Measurements from ENCODE around the gene SLC25A11. TPM values are rescaled to one million over a fixed set of nuclear protein-coding genes. Genes with fewer than 3 reads are reported as not detected.

The SLC25A11 gene
- total RNA-seq, 1 experiment from 2014 or later, result 54.5 TPM

- ChIA-PET CTCF (interaction anchor here (0.7 kb wide), 1 partner anchor 106 kb away, joined by 3 read pairs; no protein-coding TSS in a partner anchor), POLR2A (interaction anchor here (1.5 kb wide), 1 partner anchor 105 kb away, joined by 5 read pairs; no protein-coding TSS in a partner anchor)
- H3K27ac Mint-ChIP-seq (ENCODE audit: low read depth, unreplicated experiment), result no peak overlapping the region
- H3K36me3 Mint-ChIP-seq (ENCODE audit: insufficient read depth, unreplicated experiment), result peaks cover 71% of the 10 kb centered on the region
- TF ChIP-seq CTCF (IDR thresholded peaks at IDR 0.05; ENCODE audit: unreplicated experiment), result no peak
- H3K4me3 Mint-ChIP-seq (ENCODE audit: unreplicated experiment), result no peak overlapping the region
- intact Hi-C loops (cut with micrococcal nuclease), result no loop called here
- DNase-seq (ENCODE audit: unreplicated experiment), result no peak
- H3K9me3 Mint-ChIP-seq (ENCODE audit: unreplicated experiment), result no peaks in the 10 kb centered on the region
- H3K27me3 Mint-ChIP-seq (ENCODE audit: insufficient read depth, unreplicated experiment), result no peaks in the 10 kb centered on the region
- H3K4me1 Mint-ChIP-seq (ENCODE audit: insufficient read depth, unreplicated experiment), result no peaks in the 10 kb centered on the region
- TSS peak; percentile 52 for BruUV-seq (replicated peaks)
These were observed 44.1 kb downstream of the SLC25A11 start for GRCh38 chr17:4895657-4896331.

- intact Hi-C loops (cut with micrococcal nuclease), result no loop called here
- Mint-ChIP-seq H3K27me3 (ENCODE audit: insufficient read depth, unreplicated experiment) (no peaks in the 10 kb centered on the region), H3K4me3 (ENCODE audit: unreplicated experiment) (no peak overlapping the region), H3K4me1 (ENCODE audit: insufficient read depth, unreplicated experiment) (no peaks in the 10 kb centered on the region), H3K36me3 (ENCODE audit: insufficient read depth, unreplicated experiment) (peaks cover 71% of the 10 kb centered on the region), H3K9me3 (ENCODE audit: unreplicated experiment) (no peaks in the 10 kb centered on the region), H3K27ac (ENCODE audit: low read depth, unreplicated experiment) (no peak overlapping the region)
- CTCF ChIA-PET, result interaction anchor here (0.5 to 0.7 kb wide), 2 partner anchors 9 to 105 kb away, joined by 3 read pairs; no protein-coding TSS in a partner anchor
- no peak for DNase-seq (ENCODE audit: unreplicated experiment)
- POLR2A ChIA-PET, result interaction anchor here (0.6 to 0.8 kb wide), 2 partner anchors 8 to 105 kb away, joined by 3 read pairs; partner anchors contain the start of gene CHRNE
- no peak for TF ChIP-seq CTCF (IDR thresholded peaks at IDR 0.05; ENCODE audit: unreplicated experiment)
- no TSS peak for BruUV-seq (replicated peaks)
These were observed 44.7 kb downstream of the SLC25A11 start for GRCh38 chr17:4895121-4895520.

GRCh38 chr17:4893721-4894560, 45.9 kb downstream of the SLC25A11 start:
- ChIA-PET CTCF (interaction anchor here (0.8 to 1.0 kb wide), 2 partner anchors 10 to 141 kb away, joined by 3 to 6 read pairs; partner anchors contain the start of gene CHRNE), POLR2A (no interaction called here)
- no TSS peak for BruUV-seq (replicated peaks)

More at GRCh38 chr17:4893721-4894560, 45.9 kb downstream of the SLC25A11 start:
- no peaks in the 10 kb centered on the region for H3K27me3 Mint-ChIP-seq (ENCODE audit: insufficient read depth, unreplicated experiment)
- peaks cover 77% of the 10 kb centered on the region for H3K36me3 Mint-ChIP-seq (ENCODE audit: insufficient read depth, unreplicated experiment)
- no peak overlapping the region for H3K27ac Mint-ChIP-seq (ENCODE audit: low read depth, unreplicated experiment)
- TF ChIP-seq CTCF (IDR thresholded peaks at IDR 0.05; ENCODE audit: unreplicated experiment), result no peak
- H3K4me3 Mint-ChIP-seq (ENCODE audit: unreplicated experiment), result no peak overlapping the region
- DNase-seq (ENCODE audit: unreplicated experiment), result no peak
- no peaks in the 10 kb centered on the region for H3K4me1 Mint-ChIP-seq (ENCODE audit: insufficient read depth, unreplicated experiment)
- no peaks in the 10 kb centered on the region for H3K9me3 Mint-ChIP-seq (ENCODE audit: unreplicated experiment)
- intact Hi-C loops (cut with micrococcal nuclease), result no loop called here

Measured in MCF 10A (cell line).